Common myeloid progenitor, CD34-positive (primary cell): ENCODE results near the gene SNTG2.

Experiments used
- CTCF ChIA-PET: fragments of 350-600 bp; sonication (Branson Sonifier 250); formaldehyde crosslinking; loops from one replicate; lab custom pipeline; 2021; ENCODE audit warnings: antibody characterized with exemption; lab: Charles Lee
- POLR2A ChIA-PET: fragments of 350-600 bp; sonication (Branson Sonifier 250); formaldehyde crosslinking; loops from one replicate; lab custom pipeline; 2021; ENCODE audit warnings: antibody characterized with exemption; lab: Charles Lee
- DNase-seq, 3 donors: peaks; one replicate each; pipeline versions ENCODE4 v3.0.0 to v3.0.0-alpha.2; 2013
- H3K27ac ChIP-seq, 2 experiments: 1 replicate in 1 of 2; 2 replicates in 1 of 2; pipeline ENCODE4 v1.7.0; 2013; ENCODE audit warnings: inconsistent platforms in 2 of 2, low read length in 2 of 2, mild to moderate bottlenecking in 2 of 2, low read depth in 1 of 2, moderate library complexity in 1 of 2; ENCODE audit not compliant: severe bottlenecking in 2 of 2, insufficient read depth in 1 of 2, poor library complexity in 1 of 2
- H3K27me3 ChIP-seq, 5 experiments: replicated peaks in 2 of 5; 1 replicate in 3 of 5; 2 replicates in 2 of 5; pipeline versions ENCODE4 v1.6.1 to v1.7.0; 2013; ENCODE audit warnings: low read length in 4 of 5, mild to moderate bottlenecking in 2 of 5, moderate library complexity in 2 of 5, inconsistent platforms in 1 of 5; ENCODE audit not compliant: insufficient read depth in 5 of 5, control insufficient read depth in 4 of 5
- H3K36me3 ChIP-seq, 4 experiments: 1 replicate in 2 of 4; 2 replicates in 2 of 4; pipeline versions ENCODE4 v1.6.1 to v1.7.0; 2013; ENCODE audit warnings: low read length in 3 of 4, control low read depth in 1 of 4, mild to moderate bottlenecking in 1 of 4; ENCODE audit not compliant: control insufficient read depth in 4 of 4, insufficient read depth in 4 of 4
- H3K4me1 ChIP-seq, 4 experiments: 1 replicate in 3 of 4; 2 replicates in 1 of 4; pipeline versions ENCODE4 v1.6.1 to v1.7.1; 2013; ENCODE audit warnings: low read length in 3 of 4, mild to moderate bottlenecking in 3 of 4, control low read depth in 1 of 4, inconsistent platforms in 1 of 4, moderate library complexity in 1 of 4; ENCODE audit not compliant: control insufficient read depth in 4 of 4, insufficient read depth in 4 of 4; ENCODE audit errors: control extremely low read depth in 1 of 4
- H3K4me3 ChIP-seq, 7 experiments: 1 replicate in 4 of 7; 2 replicates in 3 of 7; pipeline versions ENCODE4 v1.5.1 to v1.7.0; 2013; ENCODE audit warnings: mild to moderate bottlenecking in 7 of 7, low read length in 6 of 7, moderate library complexity in 6 of 7, inconsistent platforms in 2 of 7, low read depth in 2 of 7, control low read depth in 1 of 7; ENCODE audit not compliant: insufficient read depth in 4 of 7, control insufficient read depth in 1 of 7; ENCODE audit errors: extremely low read depth in 1 of 7
- H3K9me3 ChIP-seq, 5 experiments: 1 replicate in 4 of 5; 2 replicates in 1 of 5; pipeline versions ENCODE4 v1.6.1 to v1.7.1; 2013; ENCODE audit warnings: low read length in 4 of 5, mild to moderate bottlenecking in 2 of 5, inconsistent platforms in 1 of 5, low read depth in 1 of 5, moderate library complexity in 1 of 5; ENCODE audit not compliant: control insufficient read depth in 4 of 5, insufficient read depth in 2 of 5; ENCODE audit errors: control extremely low read depth in 1 of 5
- WGBS: methylation state at CpG from one replicate; pipeline ENCODE4 v1.1.5; 2013; ENCODE audit not compliant: insufficient coverage; 5-methylcytosine and 5-hydroxymethylcytosine counted together

Gene SNTG2

GRCh38 chr2:943461-943797, 7.2 kb upstream of the SNTG2 start:
- 98% methylated on average over 5 of the region's 6 CpGs for WGBS
- CTCF ChIA-PET = no interaction called here

GRCh38 chr2:943821-944220, 6.8 kb upstream of the SNTG2 start:
- no peak overlapping the region for H3K4me3 ChIP-seq
- ChIA-PET POLR2A (no interaction called here), CTCF (no interaction called here)
- H3K36me3 ChIP-seq = no peaks in the 10 kb centered on the region
- H3K27me3 ChIP-seq = peaks cover 4 to 49% (median 15%) of the 10 kb centered on the region in 5 experiments
- H3K27ac ChIP-seq = no peak overlapping the region
- DNase-seq = no peak
- peaks cover 0 to 2% (median 0%) of the 10 kb centered on the region in 4 experiments for H3K4me1 ChIP-seq
- WGBS = 100% methylated on average over 3 of the region's 3 CpGs
- peaks cover 0 to 8% (median 4%) of the 10 kb centered on the region in 5 experiments for H3K9me3 ChIP-seq

More at GRCh38 chr2:943461-943797, 7.2 kb upstream of the SNTG2 start:
- DNase-seq = no peak
- Histone ChIP-seq H3K36me3 (no peaks in the 10 kb centered on the region), H3K4me1 (peaks cover 0 to 2% (median 0%) of the 10 kb centered on the region in 4 experiments), H3K9me3 (peaks cover 0 to 8% (median 4%) of the 10 kb centered on the region in 5 experiments), H3K4me3 (no peak overlapping the region), H3K27me3 (peaks cover 0 to 45% (median 15%) of the 10 kb centered on the region in 5 experiments), H3K27ac (no peak overlapping the region)
- POLR2A ChIA-PET = no interaction called here

GRCh38 chr2:944693-945092, 6.0 kb upstream of the SNTG2 start:
- H3K4me1 ChIP-seq = peaks cover 0 to 4% (median 2%) of the 10 kb centered on the region in 4 experiments
- no peaks in the 10 kb centered on the region for H3K36me3 ChIP-seq
- H3K27ac ChIP-seq = no peak overlapping the region
- ChIA-PET CTCF (no interaction called here), POLR2A (interaction anchor here (0.6 kb wide), 1 partner anchor 722 kb away, joined by 4 read pairs; no protein-coding TSS in a partner anchor)
- H3K27me3 ChIP-seq = peaks cover 8 to 57% (median 21%) of the 10 kb centered on the region in 5 experiments
- peaks cover 0 to 8% (median 4%) of the 10 kb centered on the region in 5 experiments for H3K9me3 ChIP-seq
- no peak overlapping the region for H3K4me3 ChIP-seq
- DNase-seq = no peak

- Histone ChIP-seq H3K36me3 (no peaks in the 10 kb centered on the region), H3K4me1 (peaks cover 1 to 8% (median 4%) of the 10 kb centered on the region in 4 experiments), H3K27me3 (peaks cover 8 to 61% (median 23%) of the 10 kb centered on the region in 5 experiments), H3K4me3 (no peak overlapping the region), H3K27ac (no peak overlapping the region), H3K9me3 (peaks cover 0 to 8% (median 4%) of the 10 kb centered on the region in 5 experiments)
- WGBS = 89% methylated on average over 4 of the region's 5 CpGs
- ChIA-PET CTCF (no interaction called here), POLR2A (interaction anchor here (0.6 kb wide), 1 partner anchor 721 kb away, joined by 4 read pairs; no protein-coding TSS in a partner anchor)
- DNase-seq = no peak
Observed at GRCh38 chr2:945104-945503, 5.5 kb upstream of the SNTG2 start.

GRCh38 chr2:946073-946948, 4.3 kb upstream of the SNTG2 start:
- H3K4me3 ChIP-seq = no peak overlapping the region
- peaks cover 2 to 17% (median 9%) of the 10 kb centered on the region in 4 experiments for H3K4me1 ChIP-seq
- H3K36me3 ChIP-seq = no peaks in the 10 kb centered on the region
- H3K27ac ChIP-seq = no peak overlapping the region
- CTCF ChIA-PET = interaction anchor here (1.2 to 1.5 kb wide), 2 partner anchors 11 to 12 kb away, joined by 3 read pairs; no protein-coding TSS in a partner anchor
- POLR2A ChIA-PET = no interaction called here
- DNase-seq = no peak
- WGBS = 83% methylated on average over 6 of the region's 6 CpGs
- peaks cover 8 to 73% (median 25%) of the 10 kb centered on the region in 5 experiments for H3K27me3 ChIP-seq
- peaks cover 0 to 8% (median 4%) of the 10 kb centered on the region in 5 experiments for H3K9me3 ChIP-seq

GRCh38 chr2:949384-950079, 1.1 kb upstream of the SNTG2 start:
- ChIA-PET POLR2A (no interaction called here), CTCF (no interaction called here)
- Histone ChIP-seq H3K4me3 (peak overlapping the region in 4 of 7 experiments; percentile 4 to 58 (median 24)), H3K9me3 (peaks cover 0 to 5% (median 4%) of the 10 kb centered on the region in 5 experiments), H3K27me3 (peaks cover 10 to 89% (median 43%) of the 10 kb centered on the region in 5 experiments), H3K4me1 (peaks cover 2 to 19% (median 9%) of the 10 kb centered on the region in 4 experiments), H3K27ac (no peak overlapping the region), H3K36me3 (no peaks in the 10 kb centered on the region)
- WGBS = 3% methylated on average over 7 of the region's 28 CpGs
- DNase-seq = peak in 2 of 3 donors; percentile 37 to 40
